Measurements from ENCODE around the gene KAZALD1.
"Not testable (repeated sequence)": the region's sequence is repeated elsewhere in the genome, so short reads cannot be mapped to it uniquely, and the experiment has no call there.

The KAZALD1 gene

GRCh38 chr10:101031128-101031795, 30.5 kb upstream of the KAZALD1 start, which contains the start of the genes PDZD7 and SFXN3:
Gene PDZD7, minus strand, starts transcription at chr10:101031129. Its CDS starts 910 bp downstream, at chr10:101030219.
Gene SFXN3, plus strand, starts transcription at chr10:101031234. Its CDS starts 3,461 bp downstream, at chr10:101034695.
- peak; percentile 93 to 97 (median 94) for DNase-seq

GRCh38 chr10:101031796-101032636, 29.8 kb upstream of the KAZALD1 start:
- peak; percentile 57 to 84 (median 72) for DNase-seq

GRCh38 chr10:101032637-101033224, 29.1 kb upstream of the KAZALD1 start:
- peak in 2 of 5 experiments; percentile 30 to 75 for DNase-seq

- no peak for DNase-seq
Observed at GRCh38 chr10:101033276-101033675, 28.5 kb upstream of the KAZALD1 start.

- DNase-seq: not testable (repeated sequence)
Observed at GRCh38 chr10:101034404-101034803, 27.4 kb upstream of the KAZALD1 start.

- DNase-seq: no peak
Observed at GRCh38 chr10:101035314-101035713, 26.5 kb upstream of the KAZALD1 start.

- no peak for DNase-seq
Observed at GRCh38 chr10:101035916-101036702, 25.7 kb upstream of the KAZALD1 start.

- no peak for DNase-seq
Observed at GRCh38 chr10:101036726-101037125, 25.1 kb upstream of the KAZALD1 start.

GRCh38 chr10:101038484-101038883, 23.3 kb upstream of the KAZALD1 start:
- DNase-seq: no peak

GRCh38 chr10:101040061-101040460, 21.7 kb upstream of the KAZALD1 start:
- no peak for DNase-seq

- DNase-seq: no peak
Observed at GRCh38 chr10:101040851-101041250, 20.9 kb upstream of the KAZALD1 start.

GRCh38 chr10:101041252-101041761, 20.5 kb upstream of the KAZALD1 start:
- peak in 4 of 5 experiments; percentile 60 to 78 (median 62) for DNase-seq

- DNase-seq: no peak
Observed at GRCh38 chr10:101042118-101042517, 19.7 kb upstream of the KAZALD1 start.

- DNase-seq: peak; percentile 49 to 91 (median 75)
Observed at GRCh38 chr10:101042667-101043362, 19.0 kb upstream of the KAZALD1 start.

GRCh38 chr10:101043363-101043707, 18.5 kb upstream of the KAZALD1 start:
- DNase-seq: no peak

GRCh38 chr10:101044117-101044516, 17.7 kb upstream of the KAZALD1 start:
- DNase-seq: no peak

GRCh38 chr10:101046332-101047238, 15.2 kb upstream of the KAZALD1 start:
- no peak for DNase-seq

GRCh38 chr10:101047268-101047667, 14.5 kb upstream of the KAZALD1 start:
- no peak for DNase-seq

GRCh38 chr10:101047961-101048892, 13.6 kb upstream of the KAZALD1 start:
- DNase-seq: no peak

Measured in T-helper 2 cell (primary cell).